Heart left ventricle (tissue), 16 donors: ENCODE data around the gene IBTK. TPM values are rescaled to one million over a fixed set of nuclear protein-coding genes. Genes with fewer than 3 reads are reported as not detected.
A peak's percentile ranks its signal among the peaks of the same experiment; 100 is the strongest.

Experiments
- ATAC-seq, 4 donors: fragments of 200-7000 bp; cut with Tn5 transposase; one replicate each; pipeline ENCODE4 v1.9.1; 2020 to 2022; ENCODE audit warnings: moderate library complexity in 4 of 4, mild to moderate bottlenecking in 3 of 4, moderate number of reproducible peaks in 1 of 4
- DNase-seq, 5 donors: peaks; one replicate each; pipeline ENCODE4 v3.0.0-alpha.2; 2020
- H3K27ac ChIP-seq, 12 donors: fragments of 200-600 bp; sonication (generic) in 4 of 12; one replicate each; pipeline versions ENCODE4 v1.5.0 to v1.8.0; 2016 to 2022; ENCODE audit warnings: mild to moderate bottlenecking in 2 of 12
- H3K27me3 ChIP-seq, 9 donors: fragments of 200-600 bp; sonication (generic) in 2 of 9; one replicate each; pipeline versions ENCODE4 v1.5.1 to v1.8.0; 2016 to 2022; ENCODE audit warnings: mild to moderate bottlenecking in 3 of 9
- H3K36me3 ChIP-seq, 9 donors: fragments of 200-600 bp; sonication (generic) in 2 of 9; one replicate each; pipeline versions ENCODE4 v1.5.0 to v1.8.0; 2018 to 2022; ENCODE audit warnings: mild to moderate bottlenecking in 2 of 9
- H3K4me1 ChIP-seq, 12 donors: fragments of 200-600 bp; sonication (generic) in 4 of 12; one replicate each; pipeline versions ENCODE4 v1.5.0 to v1.8.0; 2016 to 2022; ENCODE audit warnings: mild to moderate bottlenecking in 3 of 12
- H3K4me3 ChIP-seq, 12 donors: fragments of 200-600 bp; sonication (generic) in 4 of 12; one replicate each; pipeline versions ENCODE4 v1.5.0 to v1.8.0; 2017 to 2022; ENCODE audit warnings: mild to moderate bottlenecking in 9 of 12, moderate library complexity in 4 of 12
- H3K9me3 ChIP-seq, 12 donors: fragments of 200-600 bp; sonication (generic) in 4 of 12; one replicate each; pipeline versions ENCODE4 v1.5.0 to v1.8.0; 2016 to 2022; ENCODE audit warnings: mild to moderate bottlenecking in 1 of 12
- POLR2A ChIP-seq, 2 donors: fragments of 450-650 bp; IDR thresholded peaks; one replicate each; pipeline ENCODE4 v1.6.1; 2017; ENCODE audit warnings: antibody characterized with exemption in 2 of 2, mild to moderate bottlenecking in 2 of 2, moderate library complexity in 2 of 2
- WGBS, 4 donors: extraction: QIAGEN DNeasy Blood & Tissue Kit in 2 of 4; methylation state at CpG; one replicate each; pipeline versions ENCODE4 v1.1.5 to v1.1.7; 2013 to 2018; 5-methylcytosine and 5-hydroxymethylcytosine counted together
- intact Hi-C, 10 donors: fragments of 100-400 bp; cut with DNase I; formaldehyde crosslinking; loops; one replicate each; pipeline versions ENCODE4 v1.11.1 to v1.14.2; 2022
- polyA plus RNA-seq, 2 donors: library from polyadenylated mRNA; stranded (reverse); fragments of 200-250 nt; gene quantifications; one replicate each; pipeline ENCODE4 v1.2.3, GENCODE V29; 2013
- total RNA-seq, 9 donors: library from RNA; depleted of rRNA in 2 of 9; stranded (reverse); fragments of >200 nt in 2 of 9; fragmentation: NEBNext Ultra II Directional in 3 of 9; extraction: Animal tissue kit (Norgen Biotek cat#: 25700) in 3 of 9; gene quantifications; one replicate each; pipeline versions ENCODE4 v1.1.0 to v1.2.4, GENCODE V29; 2016 to 2023
- TF ChIP-seq, protein P1 (sequence below), 12 donors: fragments of 200-600 bp; sonication (generic) in 4 of 12; IDR thresholded peaks; one replicate each; pipeline versions ENCODE4 v1.5.0 to v1.8.0; 2018 to 2022; ENCODE audit warnings: antibody characterized with exemption in 12 of 12, mild to moderate bottlenecking in 5 of 12
- donor health status: ischemic (EF 13 %, LVEDD 7.1; RV severe dilation, severe dysfunction).
- donor health status: healthy with polysubstance abuse.
- donor health status: DM: no; HTN: yes; CAD: no.
- donor health status: DM: no; HTN: no; CAD: no.
- donor health status: ischemic (EF 25% LVEDD 6.9; RV normal size, moderate dysfunction).
- donor health status: ischemic (EF 25% LVEDD 5.7; RV mildly dilated, moderate dysfunction).
- donor health status: healthy.
- donor health status: DM: yes; HTN: yes; CAD: no.
- donor health status: ischemic (EF 35%, LVEDD 5.7; RV mildly dilated, moderate dysfunction).
- donor health status: nonischemic (EF 11% LVEDD 7.7; RV severe dilation, severe dysfunction).
- donor health status: DM: yes; HTN: yes; CAD: no.
- donor health status: PGD.
- donor health status: ischemic (EF 29% LVEDD 5.4; RV normal size, mild dysfunction).
- donor health status: nonischemic (EF 23%, LVEDD 6.1; RV moderate dilation, normal function).

The IBTK gene
- total and polyA plus RNA-seq, 11 donors = 19.4 to 39.2 (median 28.7) TPM

DNA sequence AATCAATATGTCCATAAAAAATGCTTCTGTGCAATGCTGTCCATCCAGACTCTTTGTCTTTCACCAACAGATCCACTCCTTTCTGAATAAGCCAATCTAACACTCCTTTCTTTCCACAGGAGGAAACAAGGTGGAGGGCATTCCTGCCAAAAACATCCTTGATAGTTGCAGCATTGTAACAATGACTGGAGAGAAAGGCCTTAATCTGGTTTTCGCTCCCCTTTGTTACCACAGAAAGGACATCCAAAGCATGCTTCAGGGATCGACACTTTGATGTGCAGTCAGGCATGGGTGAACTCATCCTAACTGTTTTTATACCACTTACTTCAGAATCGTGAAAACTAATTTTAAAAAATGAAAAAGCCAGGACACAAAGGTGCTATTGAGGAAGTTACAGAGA is 7.4 kb downstream of the IBTK start:
- peaks cover 3 to 41% (median 23%) of the 10 kb centered on the region in 12 donors for H3K4me1 ChIP-seq
- no peaks in the 10 kb centered on the region for H3K9me3 ChIP-seq
- no peak overlapping the region for H3K4me3 ChIP-seq
- H3K27ac ChIP-seq = no peak overlapping the region
- TF ChIP-seq, protein P1, sequence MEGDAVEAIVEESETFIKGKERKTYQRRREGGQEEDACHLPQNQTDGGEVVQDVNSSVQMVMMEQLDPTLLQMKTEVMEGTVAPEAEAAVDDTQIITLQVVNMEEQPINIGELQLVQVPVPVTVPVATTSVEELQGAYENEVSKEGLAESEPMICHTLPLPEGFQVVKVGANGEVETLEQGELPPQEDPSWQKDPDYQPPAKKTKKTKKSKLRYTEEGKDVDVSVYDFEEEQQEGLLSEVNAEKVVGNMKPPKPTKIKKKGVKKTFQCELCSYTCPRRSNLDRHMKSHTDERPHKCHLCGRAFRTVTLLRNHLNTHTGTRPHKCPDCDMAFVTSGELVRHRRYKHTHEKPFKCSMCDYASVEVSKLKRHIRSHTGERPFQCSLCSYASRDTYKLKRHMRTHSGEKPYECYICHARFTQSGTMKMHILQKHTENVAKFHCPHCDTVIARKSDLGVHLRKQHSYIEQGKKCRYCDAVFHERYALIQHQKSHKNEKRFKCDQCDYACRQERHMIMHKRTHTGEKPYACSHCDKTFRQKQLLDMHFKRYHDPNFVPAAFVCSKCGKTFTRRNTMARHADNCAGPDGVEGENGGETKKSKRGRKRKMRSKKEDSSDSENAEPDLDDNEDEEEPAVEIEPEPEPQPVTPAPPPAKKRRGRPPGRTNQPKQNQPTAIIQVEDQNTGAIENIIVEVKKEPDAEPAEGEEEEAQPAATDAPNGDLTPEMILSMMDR (IDR thresholded peaks at IDR 0.05) = no peak
- no peak for TF ChIP-seq POLR2A (IDR thresholded peaks at IDR 0.05)
- H3K36me3 ChIP-seq = peaks cover 0 to 46% (median 15%) of the 10 kb centered on the region in 9 donors
- 66 to 85% (median 77%) methylated on average over 3 of the region's 3 CpGs for WGBS, 4 donors
- intact Hi-C loops = loop anchor here in 3 of 10 donors (10.0 kb wide), 1 partner anchor 955 kb away; the partner anchor contains the start of genes PGM3 (in 3 of the 3) and RWDD2A (in 3 of the 3)
- H3K27me3 ChIP-seq = no peaks in the 10 kb centered on the region
- no peak for DNase-seq
- ATAC-seq = no peak

DNA sequence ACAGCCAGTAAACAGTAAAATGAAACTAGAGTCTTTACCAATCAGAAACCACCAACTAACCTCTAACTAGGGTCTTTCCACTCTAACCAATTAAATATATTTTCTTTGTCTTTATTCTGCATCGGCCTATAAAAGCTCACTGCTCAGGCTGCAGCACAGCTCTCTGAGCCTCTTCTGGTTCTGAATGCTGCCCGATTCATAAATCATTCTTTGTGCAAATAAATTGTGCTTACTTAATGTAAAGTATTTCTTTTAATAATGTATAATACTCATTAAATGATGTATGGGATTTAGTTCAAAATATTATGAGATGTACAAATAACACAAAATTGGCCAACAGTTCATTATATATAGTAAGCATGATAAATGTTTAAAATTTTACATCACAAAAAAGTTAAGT is 7.9 kb downstream of the IBTK start:
- intact Hi-C loops = no loop called here
- Histone ChIP-seq H3K36me3 (peaks cover 0 to 49% (median 19%) of the 10 kb centered on the region in 9 donors), H3K27ac (no peak overlapping the region), H3K4me3 (no peak overlapping the region), H3K4me1 (peaks cover 0 to 36% (median 19%) of the 10 kb centered on the region in 12 donors), H3K27me3 (no peaks in the 10 kb centered on the region), H3K9me3 (no peaks in the 10 kb centered on the region)
- TF ChIP-seq POLR2A (IDR thresholded peaks at IDR 0.05) = no peak
- TF ChIP-seq, protein P1 (IDR thresholded peaks at IDR 0.05) = no peak
- no peak for ATAC-seq
- DNase-seq = no peak
- 95 to 97% (median 96%) methylated on average over 2 of the region's 2 CpGs for WGBS, 4 donors

DNA sequence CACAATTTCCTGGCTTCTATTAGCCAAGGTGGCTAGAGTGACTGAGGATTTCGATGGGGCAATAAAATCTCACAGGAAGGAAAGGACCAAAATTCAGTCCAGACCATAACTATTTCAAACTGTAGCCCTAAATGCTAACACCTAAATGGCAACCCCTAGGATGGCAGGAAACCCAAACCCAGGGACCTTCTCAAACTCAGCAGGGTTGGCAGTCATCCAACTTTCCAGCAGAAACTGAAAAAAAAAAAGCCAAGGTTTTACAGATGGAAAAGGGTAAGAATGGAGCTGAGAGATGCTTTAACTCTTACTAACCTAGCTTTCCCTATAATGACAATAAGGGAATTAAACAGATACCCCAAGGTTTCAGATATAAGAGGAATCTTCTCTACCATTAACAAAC is 10.5 kb downstream of the IBTK start:
- H3K4me3 ChIP-seq = no peak overlapping the region
- intact Hi-C loops = no loop called here
- H3K9me3 ChIP-seq = no peaks in the 10 kb centered on the region
- no peak overlapping the region for H3K27ac ChIP-seq
- DNase-seq (no peak), ATAC-seq (peak in 2 of 4 donors; percentile 34 to 41)
- peaks cover 0 to 23% (median 12%) of the 10 kb centered on the region in 12 donors for H3K4me1 ChIP-seq
- TF ChIP-seq POLR2A (IDR thresholded peaks at IDR 0.05) = no peak
- TF ChIP-seq, protein P1 (IDR thresholded peaks at IDR 0.05) = no peak
- 56 to 69% (median 63%) methylated on average over 1 of the region's 1 CpG for WGBS, 4 donors
- no peaks in the 10 kb centered on the region for H3K27me3 ChIP-seq
- H3K36me3 ChIP-seq = peaks cover 0 to 69% (median 43%) of the 10 kb centered on the region in 9 donors

DNA sequence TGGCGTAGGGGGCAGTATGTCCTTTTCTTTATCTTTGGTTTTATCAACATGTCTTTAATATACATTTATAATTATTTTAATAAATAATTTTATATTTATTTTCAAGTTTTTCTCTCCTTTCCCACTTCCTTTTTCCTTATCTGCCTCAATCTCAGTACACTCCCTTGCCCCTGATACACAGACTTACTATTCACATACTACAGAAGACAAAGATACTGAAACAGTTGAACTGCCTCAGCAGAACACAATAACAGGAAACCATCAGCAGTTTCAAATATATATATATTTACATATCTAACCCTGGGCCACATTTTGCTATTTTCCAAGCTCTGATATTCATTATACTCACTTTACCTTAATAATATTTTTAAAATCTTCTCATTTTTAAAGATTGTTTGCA is 19.8 kb downstream of the IBTK start:
- WGBS, 4 donors = 92 to 99% (median 97%) methylated on average over 1 of the region's 1 CpG
- Histone ChIP-seq H3K4me3 (no peak overlapping the region), H3K4me1 (peaks cover 0 to 11% (median 0%) of the 10 kb centered on the region in 12 donors), H3K27ac (no peak overlapping the region), H3K36me3 (peaks cover 0 to 95% (median 86%) of the 10 kb centered on the region in 9 donors), H3K9me3 (no peaks in the 10 kb centered on the region), H3K27me3 (no peaks in the 10 kb centered on the region)
- intact Hi-C loops = no loop called here
- TF ChIP-seq, protein P1 (IDR thresholded peaks at IDR 0.05) = no peak
- no peak for TF ChIP-seq POLR2A (IDR thresholded peaks at IDR 0.05)
- no peak for DNase-seq
- ATAC-seq = no peak
